Hepatocyte (in vitro differentiated cells): ENCODE data around the gene HECTD1. TPM values are rescaled to one million over a fixed set of nuclear protein-coding genes. Genes with fewer than 3 reads are reported as not detected.
A peak's percentile ranks its signal among the peaks of the same experiment; 100 is the strongest.
"Not testable (repeated sequence)": the region's sequence is repeated elsewhere in the genome, so short reads cannot be mapped to it uniquely, and the experiment has no call there.

ENCODE experiments used
- DNase-seq: peaks from one replicate; pipeline ENCODE4 v3.0.0-alpha.2; 2016; ENCODE audit warnings: low spot score
- H2AFZ ChIP-seq: fragments of 200-600 bp; sonication (generic); 2 replicates; pipeline ENCODE4 v1.6.0; 2016; ENCODE audit warnings: antibody characterized with exemption, mild to moderate bottlenecking
- H3K27ac ChIP-seq: fragments of 200-600 bp; sonication (generic); 2 replicates; pipeline ENCODE4 v1.5.1; 2016; ENCODE audit warnings: mild to moderate bottlenecking
- H3K27me3 ChIP-seq: fragments of 200-600 bp; sonication (generic); 2 replicates; pipeline ENCODE4 v1.6.1; 2016
- H3K36me3 ChIP-seq: fragments of 200-600 bp; sonication (generic); replicated peaks from 2 replicates; pipeline ENCODE4 v1.5.1; 2016; ENCODE audit warnings: low read depth; ENCODE audit not compliant: insufficient read depth
- H3K4me1 ChIP-seq: fragments of 200-600 bp; sonication (generic); 2 replicates; pipeline ENCODE4 v1.5.1; 2016; ENCODE audit warnings: mild to moderate bottlenecking, moderate library complexity; ENCODE audit not compliant: insufficient read depth
- H3K4me2 ChIP-seq: fragments of 200-600 bp; sonication (generic); 2 replicates; pipeline ENCODE4 v1.6.0; 2016
- H3K4me3 ChIP-seq: fragments of 200-600 bp; sonication (generic); 2 replicates; pipeline ENCODE4 v1.5.1; 2016; ENCODE audit warnings: mild to moderate bottlenecking
- H3K79me2 ChIP-seq: fragments of 200-600 bp; sonication (generic); 2 replicates; pipeline ENCODE4 v1.6.0; 2017; ENCODE audit warnings: mild to moderate bottlenecking
- H3K9me2 ChIP-seq: fragments of 200-600 bp; sonication (generic); replicated peaks from 2 replicates; pipeline ENCODE4 v1.6.0; 2017; ENCODE audit warnings: mild to moderate bottlenecking; ENCODE audit not compliant: insufficient read depth
- H3K9me3 ChIP-seq: fragments of 200-600 bp; sonication (generic); 2 replicates; pipeline ENCODE4 v1.5.1; 2016; ENCODE audit warnings: low read depth, mild to moderate bottlenecking
- H4K20me1 ChIP-seq: fragments of 200-600 bp; sonication (generic); 2 replicates; pipeline ENCODE4 v1.6.0; 2016; ENCODE audit warnings: mild to moderate bottlenecking; ENCODE audit not compliant: insufficient read depth, poor library complexity, severe bottlenecking
- EZH2 ChIP-seq: fragments of 200-600 bp; sonication (generic); IDR thresholded peaks from 2 replicates; pipeline ENCODE4 v1.6.1; 2016; ENCODE audit warnings: antibody characterized with exemption, mild to moderate bottlenecking, borderline replicate concordance
- EZH2phosphoT487 ChIP-seq: fragments of 200-600 bp; sonication (generic); IDR thresholded peaks from one replicate; pipeline ENCODE4 v1.6.1; 2018; ENCODE audit warnings: antibody characterized with exemption, mild to moderate bottlenecking, low read depth, moderate library complexity; ENCODE audit not compliant: unreplicated experiment, severe bottlenecking
- WGBS: methylation state at CpG from one replicate; pipeline ENCODE4 v1.1.6; 2016; ENCODE audit warnings: low lambda C conversion rate; ENCODE audit errors: missing lambda C conversion rate; 5-methylcytosine and 5-hydroxymethylcytosine counted together
- polyA plus RNA-seq: library from polyadenylated mRNA; unstranded; fragments of >200 nt; fragmentation: Nextera tagmentation; extraction: Ambion mirVana; gene quantifications from 2 replicates; pipeline ENCODE4 v1.2.1, GENCODE V29; 2016
- total RNA-seq: library from RNA; depleted of rRNA; stranded (reverse); fragments of >200 nt; gene quantifications from 2 replicates; pipeline ENCODE4 v1.2.3, GENCODE V29; 2014
- TF ChIP-seq, protein P1 (sequence below): fragments of 200-600 bp; sonication (generic); IDR thresholded peaks from 2 replicates; pipeline ENCODE4 v1.5.1; 2016; ENCODE audit warnings: antibody characterized with exemption, mild to moderate bottlenecking; ENCODE audit not compliant: poor library complexity

Gene HECTD1
- total and polyA plus RNA-seq, 2 experiments from 2014 or later, result 45.2 to 159 TPM

DNA sequence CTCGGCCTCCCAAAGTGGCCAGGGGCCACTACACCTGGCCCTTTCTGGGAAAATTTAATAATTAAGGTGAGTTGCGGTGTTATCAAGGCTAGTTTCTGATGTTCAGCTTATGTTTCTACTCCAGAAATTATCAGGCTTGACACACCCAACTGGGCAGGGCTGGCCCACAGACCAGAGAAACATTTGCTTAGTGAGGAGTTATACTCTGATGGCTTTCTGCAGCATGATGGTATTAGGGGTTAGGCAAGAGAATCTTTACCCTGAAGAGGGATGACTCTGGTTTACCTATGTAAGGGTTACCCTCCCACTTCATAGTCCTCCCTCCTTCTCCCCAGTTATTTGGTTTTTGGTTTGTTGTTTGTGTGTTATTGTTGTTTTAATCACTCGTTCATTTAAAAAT lies 24.5 kb upstream of the HECTD1 start:
- Histone ChIP-seq H3K9me3 (no peaks in the 10 kb centered on the region), H3K79me2 (no peaks in the 10 kb centered on the region), H3K4me3 (no peak overlapping the region), H3K4me2 (no peak overlapping the region), H2AFZ (no peak overlapping the region), H3K27me3 (no peaks in the 10 kb centered on the region), H4K20me1 (no peaks in the 10 kb centered on the region), H3K36me3 (no peaks in the 10 kb centered on the region), H3K27ac (no peak overlapping the region), H3K9me2 (no peaks in the 10 kb centered on the region), H3K4me1 (peaks cover 12% of the 10 kb centered on the region)
- WGBS, result 94% methylated on average over 3 of the region's 3 CpGs
- no peak for DNase-seq
- TF ChIP-seq, protein P1, sequence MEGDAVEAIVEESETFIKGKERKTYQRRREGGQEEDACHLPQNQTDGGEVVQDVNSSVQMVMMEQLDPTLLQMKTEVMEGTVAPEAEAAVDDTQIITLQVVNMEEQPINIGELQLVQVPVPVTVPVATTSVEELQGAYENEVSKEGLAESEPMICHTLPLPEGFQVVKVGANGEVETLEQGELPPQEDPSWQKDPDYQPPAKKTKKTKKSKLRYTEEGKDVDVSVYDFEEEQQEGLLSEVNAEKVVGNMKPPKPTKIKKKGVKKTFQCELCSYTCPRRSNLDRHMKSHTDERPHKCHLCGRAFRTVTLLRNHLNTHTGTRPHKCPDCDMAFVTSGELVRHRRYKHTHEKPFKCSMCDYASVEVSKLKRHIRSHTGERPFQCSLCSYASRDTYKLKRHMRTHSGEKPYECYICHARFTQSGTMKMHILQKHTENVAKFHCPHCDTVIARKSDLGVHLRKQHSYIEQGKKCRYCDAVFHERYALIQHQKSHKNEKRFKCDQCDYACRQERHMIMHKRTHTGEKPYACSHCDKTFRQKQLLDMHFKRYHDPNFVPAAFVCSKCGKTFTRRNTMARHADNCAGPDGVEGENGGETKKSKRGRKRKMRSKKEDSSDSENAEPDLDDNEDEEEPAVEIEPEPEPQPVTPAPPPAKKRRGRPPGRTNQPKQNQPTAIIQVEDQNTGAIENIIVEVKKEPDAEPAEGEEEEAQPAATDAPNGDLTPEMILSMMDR, result no peak
- no peak for TF ChIP-seq EZH2phosphoT487
- no peak for TF ChIP-seq EZH2

GRCh38 chr14:31231272-31231671 lies 23.7 kb upstream of the HECTD1 start:
- peaks cover 12% of the 10 kb centered on the region for H3K4me1 ChIP-seq
- H4K20me1 ChIP-seq, H3K27ac ChIP-seq, H2AFZ ChIP-seq, H3K4me2 ChIP-seq, H3K4me3 ChIP-seq, H3K36me3 ChIP-seq, H3K27me3 ChIP-seq, H3K9me2 ChIP-seq, DNase-seq, H3K79me2 ChIP-seq, H3K9me3 ChIP-seq: not testable (repeated sequence)
- WGBS, result 97% methylated on average over 2 of the region's 2 CpGs

DNA sequence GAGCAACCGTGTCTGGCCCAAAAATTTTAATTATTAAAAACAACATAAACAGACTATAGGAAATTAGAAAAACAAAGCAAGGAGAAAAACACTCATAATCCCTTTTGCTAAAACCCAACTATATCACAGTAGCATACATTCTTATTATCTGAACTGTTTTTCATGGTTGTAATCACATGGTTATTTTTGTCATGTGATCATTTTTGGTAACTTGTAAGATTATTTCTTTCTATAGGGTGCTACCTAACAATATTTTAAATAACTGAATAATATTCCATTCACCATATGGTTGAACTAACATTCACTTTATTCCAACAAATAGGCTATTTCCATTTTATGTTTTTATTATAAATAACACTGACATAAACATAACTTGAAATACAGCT lies 23.0 kb upstream of the HECTD1 start:
- no peak for TF ChIP-seq EZH2
- TF ChIP-seq, protein P1, result no peak
- no peak for TF ChIP-seq EZH2phosphoT487

DNA sequence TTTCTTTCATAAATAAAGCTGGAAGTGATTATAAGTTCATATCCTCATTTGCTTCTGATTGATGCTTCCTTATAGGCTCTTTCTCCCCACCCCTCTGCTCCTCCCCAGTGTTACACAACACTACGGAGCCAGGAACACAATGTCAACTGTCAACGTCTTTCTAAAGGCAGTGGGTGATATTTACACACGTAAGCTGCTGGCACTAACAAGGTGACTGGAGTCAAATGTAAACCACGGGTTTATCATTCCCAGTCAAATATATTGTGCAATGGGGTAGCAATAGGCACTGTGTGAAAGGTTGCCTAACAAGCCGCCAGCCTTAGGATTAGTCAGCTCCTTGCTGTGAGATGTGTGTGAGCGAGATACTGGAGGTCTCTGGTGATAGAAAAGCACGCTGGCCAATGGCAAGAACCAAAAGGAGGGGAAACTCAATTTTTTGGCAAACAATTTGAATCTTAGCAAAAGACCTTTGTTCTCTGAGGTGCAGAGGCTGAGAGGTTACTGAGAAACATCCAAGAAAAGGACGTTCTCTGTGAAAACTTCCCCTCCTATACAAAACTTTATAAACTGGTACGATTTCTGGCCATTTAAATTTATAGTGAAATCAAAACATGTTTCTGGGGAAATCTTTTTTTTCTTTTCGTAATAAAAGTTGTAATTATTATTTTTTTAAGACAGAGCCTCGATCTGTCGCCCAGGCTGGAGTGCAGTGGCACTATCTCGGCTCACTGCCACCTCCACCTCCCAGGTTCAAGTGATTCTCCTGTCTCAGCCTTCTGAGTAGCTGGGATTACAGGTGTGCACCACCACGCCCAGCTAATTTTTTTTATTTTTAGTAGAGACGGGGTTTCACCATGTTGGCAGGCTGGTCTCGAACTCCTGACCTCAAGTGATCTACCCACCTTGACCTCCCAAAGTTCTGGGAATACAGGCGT lies 22.3 kb upstream of the HECTD1 start:
- Histone ChIP-seq H3K27ac (peak overlapping the region; percentile 90), H3K4me1 (peaks cover 12% of the 10 kb centered on the region), H3K4me3 (no peak overlapping the region), H4K20me1 (no peaks in the 10 kb centered on the region), H3K9me3 (no peaks in the 10 kb centered on the region), H3K4me2 (peak overlapping the region; percentile 59), H3K27me3 (no peaks in the 10 kb centered on the region), H2AFZ (peak overlapping the region; percentile 11), H3K9me2 (no peaks in the 10 kb centered on the region), H3K79me2 (no peaks in the 10 kb centered on the region), H3K36me3 (no peaks in the 10 kb centered on the region)
- TF ChIP-seq EZH2, result no peak
- TF ChIP-seq, protein P1, result no peak
- TF ChIP-seq EZH2phosphoT487, result no peak
- WGBS, result 50% methylated on average over 17 of the region's 17 CpGs
- DNase-seq, result peak; percentile 89

More for the DNA sequence above, 23.0 kb upstream of the HECTD1 start:
- Histone ChIP-seq H3K9me2 (no peaks in the 10 kb centered on the region), H3K36me3 (no peaks in the 10 kb centered on the region), H3K9me3 (no peaks in the 10 kb centered on the region), H2AFZ (peak overlapping the region; percentile 11), H3K4me2 (no peak overlapping the region), H3K79me2 (no peaks in the 10 kb centered on the region), H4K20me1 (no peaks in the 10 kb centered on the region), H3K4me3 (no peak overlapping the region), H3K4me1 (peaks cover 12% of the 10 kb centered on the region), H3K27me3 (no peaks in the 10 kb centered on the region), H3K27ac (peak overlapping the region; percentile 82)
- DNase-seq, result no peak
- 100% methylated on average over 1 of the region's 1 CpG for WGBS
